Panc1 (cell line): ENCODE data around the gene DLK2.

Experiments
- CTCF ChIP-seq: fragments of 450-650 bp; IDR thresholded peaks from 2 replicates; pipeline ENCODE4 v1.5.1; 2017; ENCODE audit warnings: mild to moderate bottlenecking
- POLR2AphosphoS5 ChIP-seq: IDR thresholded peaks from 2 replicates; pipeline ENCODE4 v1.6.1; 2012; ENCODE audit warnings: mild to moderate bottlenecking, low read depth, low read length, moderate library complexity
- REST ChIP-seq, 2 experiments: IDR thresholded peaks; 2 replicates each; pipeline ENCODE4 v1.6.1; 2011 to 2012; ENCODE audit warnings: low read depth in 2 of 2, control low read depth in 1 of 2, low read length in 1 of 2, mild to moderate bottlenecking in 1 of 2, moderate library complexity in 1 of 2; ENCODE audit not compliant: insufficient read depth in 1 of 2
- SIN3A ChIP-seq: IDR thresholded peaks from 2 replicates; pipeline ENCODE4 v1.6.1; 2012; ENCODE audit warnings: low read depth, mild to moderate bottlenecking, low read length, moderate library complexity, borderline replicate concordance; ENCODE audit not compliant: insufficient read depth
- TCF7L2 ChIP-seq: IDR thresholded peaks from 2 replicates; pipeline ENCODE4 v1.6.1; 2011; ENCODE audit warnings: mild to moderate bottlenecking, low read depth, low read length, inconsistent platforms

GRCh38 chr6:43459535-43459934 lies 4.2 kb upstream of the DLK2 start:
- TF ChIP-seq CTCF, result no peak
- TF ChIP-seq REST (IDR thresholded peaks at IDR 0.05; ENCODE audit: insufficient read depth in 1 of 2, low read depth in 2 of 2, low read length in 1 of 2), result no peak
- no peak for TF ChIP-seq POLR2AphosphoS5
- TF ChIP-seq SIN3A, result no peak
- no peak for TF ChIP-seq TCF7L2
